Body of pancreas (tissue), 4 donors: ENCODE results near the gene MYLK.

Experiments
- POLR2A ChIP-seq, 3 donors: fragments of 450-650 bp; IDR thresholded peaks; one replicate each; pipeline ENCODE4 v1.6.1; 2016; ENCODE audit warnings: antibody characterized with exemption in 3 of 3, mild to moderate bottlenecking in 2 of 3
- TF ChIP-seq, protein P1 (sequence below), 7 experiments: fragments of 450-650 bp in 4 of 7; fragments of 200-600 bp in 3 of 7; sonication (generic) in 3 of 7; IDR thresholded peaks; one replicate each; pipeline ENCODE4 v1.5.1; 2016 to 2019; ENCODE audit warnings: antibody characterized with exemption in 7 of 7

DNA sequence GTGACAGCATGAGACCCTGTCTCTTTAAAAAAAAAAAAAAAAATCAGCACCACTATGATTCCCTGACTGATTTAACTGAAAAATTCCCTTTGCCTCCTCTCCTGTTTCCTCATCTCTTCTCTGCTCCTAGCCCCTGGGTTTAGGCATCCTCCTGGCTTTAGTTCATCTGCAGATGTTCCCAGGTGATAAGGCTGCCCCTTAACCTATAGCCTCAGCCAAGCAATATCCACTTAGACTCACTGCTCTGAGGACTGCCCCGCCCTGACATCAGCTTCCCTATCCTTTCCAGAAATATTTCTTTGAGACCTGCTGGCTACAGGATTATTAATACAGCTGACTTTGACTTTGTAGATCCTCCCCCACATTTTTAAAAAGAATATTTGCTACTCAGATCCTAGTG is 259.8 kb downstream of the MYLK start:
- TF ChIP-seq, protein P1, sequence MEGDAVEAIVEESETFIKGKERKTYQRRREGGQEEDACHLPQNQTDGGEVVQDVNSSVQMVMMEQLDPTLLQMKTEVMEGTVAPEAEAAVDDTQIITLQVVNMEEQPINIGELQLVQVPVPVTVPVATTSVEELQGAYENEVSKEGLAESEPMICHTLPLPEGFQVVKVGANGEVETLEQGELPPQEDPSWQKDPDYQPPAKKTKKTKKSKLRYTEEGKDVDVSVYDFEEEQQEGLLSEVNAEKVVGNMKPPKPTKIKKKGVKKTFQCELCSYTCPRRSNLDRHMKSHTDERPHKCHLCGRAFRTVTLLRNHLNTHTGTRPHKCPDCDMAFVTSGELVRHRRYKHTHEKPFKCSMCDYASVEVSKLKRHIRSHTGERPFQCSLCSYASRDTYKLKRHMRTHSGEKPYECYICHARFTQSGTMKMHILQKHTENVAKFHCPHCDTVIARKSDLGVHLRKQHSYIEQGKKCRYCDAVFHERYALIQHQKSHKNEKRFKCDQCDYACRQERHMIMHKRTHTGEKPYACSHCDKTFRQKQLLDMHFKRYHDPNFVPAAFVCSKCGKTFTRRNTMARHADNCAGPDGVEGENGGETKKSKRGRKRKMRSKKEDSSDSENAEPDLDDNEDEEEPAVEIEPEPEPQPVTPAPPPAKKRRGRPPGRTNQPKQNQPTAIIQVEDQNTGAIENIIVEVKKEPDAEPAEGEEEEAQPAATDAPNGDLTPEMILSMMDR (IDR thresholded peaks at IDR 0.05): no peak
- no peak for TF ChIP-seq POLR2A (IDR thresholded peaks at IDR 0.05)
